Smooth muscle cell (in vitro differentiated cells): ENCODE results near the gene CAPN3. TPM values are rescaled to one million over a fixed set of nuclear protein-coding genes. Genes with fewer than 3 reads are reported as not detected.
"Not testable (repeated sequence)": the region's sequence is repeated elsewhere in the genome, so short reads cannot be mapped to it uniquely, and the experiment has no call there.

Experiments used
- DNase-seq: peaks from one replicate; lab custom pipeline; 2025; ENCODE audit not compliant: unreplicated experiment; lab: John Stamatoyannopoulos, UW
- H2AFZ ChIP-seq: fragments of 200-600 bp; sonication (generic); 2 replicates; pipeline ENCODE4 v1.6.0; 2016; ENCODE audit warnings: antibody characterized with exemption, low read depth, mild to moderate bottlenecking
- H3F3A ChIP-seq: fragments of 200-600 bp; sonication (generic); 2 replicates; pipeline ENCODE4 v1.6.0; 2017; ENCODE audit warnings: antibody characterized with exemption, low read depth
- H3K27ac ChIP-seq: fragments of 200-600 bp; sonication (generic); 2 replicates; pipeline ENCODE4 v1.5.1; 2016; ENCODE audit warnings: low read depth, mild to moderate bottlenecking
- H3K27me3 ChIP-seq: fragments of 200-600 bp; sonication (generic); 2 replicates; pipeline ENCODE4 v1.6.1; 2016; ENCODE audit warnings: low read depth, mild to moderate bottlenecking
- H3K36me3 ChIP-seq: fragments of 200-600 bp; sonication (generic); 2 replicates; pipeline ENCODE4 v1.5.1; 2016; ENCODE audit warnings: low read depth
- H3K4me1 ChIP-seq: fragments of 200-600 bp; sonication (generic); 2 replicates; pipeline ENCODE4 v1.5.1; 2016; ENCODE audit warnings: low read depth
- H3K4me2 ChIP-seq: fragments of 200-600 bp; sonication (generic); 2 replicates; pipeline ENCODE4 v1.6.0; 2016; ENCODE audit warnings: mild to moderate bottlenecking
- H3K4me3 ChIP-seq: fragments of 200-600 bp; sonication (generic); 2 replicates; pipeline ENCODE4 v1.5.1; 2016; ENCODE audit warnings: mild to moderate bottlenecking
- H3K79me2 ChIP-seq: fragments of 200-600 bp; sonication (generic); 2 replicates; pipeline ENCODE4 v1.6.0; 2016; ENCODE audit warnings: low read depth, mild to moderate bottlenecking
- H3K9ac ChIP-seq: fragments of 200-600 bp; sonication (generic); 2 replicates; pipeline ENCODE4 v1.6.0; 2016; ENCODE audit warnings: low read depth
- H3K9me3 ChIP-seq: fragments of 200-600 bp; sonication (generic); replicated peaks from 2 replicates; pipeline ENCODE4 v1.5.1; 2016; ENCODE audit warnings: low read depth
- H4K20me1 ChIP-seq: fragments of 200-600 bp; sonication (generic); 2 replicates; pipeline ENCODE4 v1.6.0; 2016; ENCODE audit warnings: low read depth
- CTCF ChIP-seq: fragments of 200-600 bp; sonication (generic); IDR thresholded peaks from 2 replicates; pipeline ENCODE4 v1.5.1; 2017; ENCODE audit warnings: borderline replicate concordance, mild to moderate bottlenecking, antibody characterized with exemption; ENCODE audit not compliant: insufficient read depth, poor library complexity, severe bottlenecking
- WGBS: methylation state at CpG from one replicate; pipeline ENCODE4 v1.1.7; 2016; ENCODE audit warnings: low lambda C conversion rate; 5-methylcytosine and 5-hydroxymethylcytosine counted together
- polyA plus RNA-seq: library from polyadenylated mRNA; unstranded; fragments of >200 nt; fragmentation: Nextera tagmentation; extraction: Ambion mirVana; gene quantifications from 2 replicates; pipeline ENCODE4 v1.2.1, GENCODE V29; 2016
- total RNA-seq: library from RNA; depleted of rRNA; stranded (reverse); fragments of >200 nt; gene quantifications from 2 replicates; pipeline ENCODE4 v1.2.3, GENCODE V29; 2014

CAPN3 gene
- total RNA-seq (0.58 and 1.6 TPM in 2 replicates), polyA plus RNA-seq (0.25 and 0.54 TPM in 2 replicates)

GRCh38 chr15:42359249-42359648, at the start of gene CAPN3:
TSS of gene CAPN3 (plus strand) at chr15:42359501. CDS start at chr15:42359806, 305 bp downstream.
- H3K36me3 ChIP-seq, result no peaks in the 10 kb centered on the region

DNA sequence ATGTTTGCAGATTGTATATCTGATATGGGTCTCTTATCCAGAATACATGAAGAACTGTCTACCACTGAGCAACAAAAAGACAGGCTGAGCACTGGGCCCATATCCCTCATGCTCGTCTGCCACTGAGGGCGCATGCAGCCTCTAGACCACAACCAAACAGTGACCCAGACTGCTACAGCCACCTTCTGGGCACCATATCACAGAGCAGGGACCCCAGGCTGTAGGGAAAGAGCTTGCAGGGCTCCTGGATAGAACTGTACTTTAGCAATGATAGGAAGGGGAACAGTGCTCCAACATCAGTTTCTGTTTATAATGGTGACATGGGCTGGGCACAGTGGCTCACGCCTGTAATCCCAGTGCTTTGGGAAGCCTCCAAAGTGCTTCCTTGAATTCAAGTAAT, 45.8 kb upstream of the CAPN3 start:
- H3F3A ChIP-seq, result no peaks in the 10 kb centered on the region
- no peaks in the 10 kb centered on the region for H4K20me1 ChIP-seq
- H3K4me2 ChIP-seq, result no peak overlapping the region
- 42% methylated on average over 3 of the region's 3 CpGs for WGBS
- DNase-seq, result no peak
- H3K9ac ChIP-seq, result no peak overlapping the region
- no peaks in the 10 kb centered on the region for H3K4me1 ChIP-seq
- H3K27me3 ChIP-seq, result no peaks in the 10 kb centered on the region
- no peak for TF ChIP-seq CTCF
- H3K9me3 ChIP-seq, result no peaks in the 10 kb centered on the region
- no peak overlapping the region for H3K4me3 ChIP-seq
- H3K36me3 ChIP-seq, result no peaks in the 10 kb centered on the region
- no peaks in the 10 kb centered on the region for H3K79me2 ChIP-seq
- no peak overlapping the region for H3K27ac ChIP-seq
- H2AFZ ChIP-seq, result no peak overlapping the region

More at GRCh38 chr15:42359249-42359648, at the start of gene CAPN3:
- no peak within 1 kb of the TSS for H3K27ac ChIP-seq
- no peak for DNase-seq
- H3K4me1 ChIP-seq, result no peaks in the 10 kb centered on the region
- no peaks in the 10 kb centered on the region for H3K79me2 ChIP-seq
- TF ChIP-seq CTCF, result no peak
- no peak within 1 kb of the TSS for H2AFZ ChIP-seq
- H3F3A ChIP-seq, result no peaks in the 10 kb centered on the region
- H3K4me3 ChIP-seq, result no peak within 1 kb of the TSS
- H4K20me1 ChIP-seq, result no peaks in the 10 kb centered on the region
- H3K4me2 ChIP-seq, result no peak within 1 kb of the TSS
- no peaks in the 10 kb centered on the region for H3K27me3 ChIP-seq
- no peaks in the 10 kb centered on the region for H3K9me3 ChIP-seq
- no peak within 1 kb of the TSS for H3K9ac ChIP-seq
- WGBS, result 96% methylated on average over 1 of the region's 1 CpG

GRCh38 chr15:42314818-42315217, 44.5 kb upstream of the CAPN3 start:
- no peak overlapping the region for H3K4me2 ChIP-seq
- H3K4me1 ChIP-seq, result no peaks in the 10 kb centered on the region
- H3K36me3 ChIP-seq, result no peaks in the 10 kb centered on the region
- no peak overlapping the region for H3K4me3 ChIP-seq
- H3F3A ChIP-seq, result no peaks in the 10 kb centered on the region
- DNase-seq, result no peak
- no peak overlapping the region for H3K9ac ChIP-seq
- no peak overlapping the region for H3K27ac ChIP-seq
- H4K20me1 ChIP-seq, result no peaks in the 10 kb centered on the region
- 73% methylated on average over 1 of the region's 1 CpG for WGBS
- no peak for TF ChIP-seq CTCF
- H3K79me2 ChIP-seq, result no peaks in the 10 kb centered on the region
- no peaks in the 10 kb centered on the region for H3K9me3 ChIP-seq
- H2AFZ ChIP-seq, result no peak overlapping the region
- H3K27me3 ChIP-seq, result no peaks in the 10 kb centered on the region

GRCh38 chr15:42315521-42315920, 43.8 kb upstream of the CAPN3 start:
- H3K27ac ChIP-seq, result no peak overlapping the region
- H3K9me3 ChIP-seq, result no peaks in the 10 kb centered on the region
- no peak overlapping the region for H2AFZ ChIP-seq
- no peak overlapping the region for H3K4me2 ChIP-seq
- H3F3A ChIP-seq, result no peaks in the 10 kb centered on the region
- H3K4me3 ChIP-seq, result no peak overlapping the region
- DNase-seq, result no peak
- no peaks in the 10 kb centered on the region for H3K27me3 ChIP-seq
- no peaks in the 10 kb centered on the region for H3K79me2 ChIP-seq
- H4K20me1 ChIP-seq, result no peaks in the 10 kb centered on the region
- no peaks in the 10 kb centered on the region for H3K4me1 ChIP-seq
- H3K36me3 ChIP-seq, result no peaks in the 10 kb centered on the region
- no peak overlapping the region for H3K9ac ChIP-seq
- WGBS, result 78% methylated on average over 1 of the region's 1 CpG
- no peak for TF ChIP-seq CTCF

GRCh38 chr15:42316282-42316805, 43.0 kb upstream of the CAPN3 start:
- H4K20me1 ChIP-seq, H3K4me3 ChIP-seq, DNase-seq, H3K27me3 ChIP-seq, H3K36me3 ChIP-seq, H3K79me2 ChIP-seq, H3K9ac ChIP-seq, H3K4me2 ChIP-seq, H2AFZ ChIP-seq, H3K9me3 ChIP-seq, H3K27ac ChIP-seq, H3K4me1 ChIP-seq, H3F3A ChIP-seq: not testable (repeated sequence)
- WGBS, result 49% methylated on average over 11 of the region's 11 CpGs
